Fibroblast of villous mesenchyme (primary cell): ENCODE results near the gene IQUB. TPM values are rescaled to one million over a fixed set of nuclear protein-coding genes. Genes with fewer than 3 reads are reported as not detected.
A peak's percentile ranks its signal among the peaks of the same experiment; 100 is the strongest.

ENCODE experiments used
- DNase-seq: peaks from one replicate; pipeline ENCODE4 v3.0.0-alpha.2; 2010; ENCODE audit warnings: low read depth
- H3K4me3 ChIP-seq: 2 replicates; pipeline ENCODE4 v1.5.1; 2011; ENCODE audit warnings: low read depth, mild to moderate bottlenecking, low read length
- CTCF ChIP-seq: IDR thresholded peaks from 2 replicates; pipeline ENCODE4 v1.5.1; 2012; ENCODE audit warnings: low read depth, mild to moderate bottlenecking, low read length; ENCODE audit not compliant: insufficient read depth
- total RNA-seq: library from RNA; depleted of rRNA; stranded (reverse); fragments of >200 nt; gene quantifications from 2 replicates; pipeline ENCODE4 v1.2.3, GENCODE V29; 2012

IQUB gene
- total RNA-seq, 1 donor = 0.43 TPM

- H3K4me3 ChIP-seq = no peak overlapping the region
- TF ChIP-seq CTCF = no peak
- DNase-seq = no peak
These were observed 66.1 kb downstream of the IQUB start for GRCh38 chr7:123468303-123468702.

GRCh38 chr7:123463890-123464289, 70.5 kb downstream of the IQUB start:
- no peak overlapping the region for H3K4me3 ChIP-seq
- DNase-seq = no peak
- TF ChIP-seq CTCF = no peak

- no peak for TF ChIP-seq CTCF
- no peak overlapping the region for H3K4me3 ChIP-seq
- peak; percentile 85 for DNase-seq
These were observed 73.8 kb downstream of the IQUB start for GRCh38 chr7:123460616-123461015.

GRCh38 chr7:123455965-123456470, 78.4 kb downstream of the IQUB start:
- DNase-seq = no peak
- no peak for TF ChIP-seq CTCF
- H3K4me3 ChIP-seq = no peak overlapping the region

GRCh38 chr7:123440101-123440548, 94.3 kb downstream of the IQUB start:
- H3K4me3 ChIP-seq = no peak overlapping the region
- no peak for DNase-seq
- TF ChIP-seq CTCF = no peak

GRCh38 chr7:123439191-123439590, 95.2 kb downstream of the IQUB start:
- no peak for DNase-seq
- H3K4me3 ChIP-seq = no peak overlapping the region
- TF ChIP-seq CTCF = no peak

- TF ChIP-seq CTCF = no peak
These were observed 96.9 kb downstream of the IQUB start for GRCh38 chr7:123437447-123437995.

More at GRCh38 chr7:123437447-123437995, 96.9 kb downstream of the IQUB start:
- DNase-seq = no peak
- H3K4me3 ChIP-seq = no peak overlapping the region
